Measurements from ENCODE around the gene RTF1.

- no peak for TF ChIP-seq CTCF (IDR thresholded peaks at IDR 0.05; ENCODE audit: low read depth, low read length, poor library complexity, severe bottlenecking)
- TF ChIP-seq EZH2phosphoT487 (IDR thresholded peaks at IDR 0.05; ENCODE audit: borderline replicate concordance, low read length) = no peak
Observed at GRCh38 chr15:41396111-41396510, 20.8 kb upstream of the RTF1 start.

Data from DOHH2 (cell line).